ENCODE results near the gene ZNF474.

ZNF474 gene

GRCh38 chr5:122183098-122183787 is 53.9 kb downstream of the ZNF474 start:
- DNase-seq, result no peak

GRCh38 chr5:122183788-122184170 is 54.4 kb downstream of the ZNF474 start:
- DNase-seq, result no peak

GRCh38 chr5:122184676-122185255 is 55.4 kb downstream of the ZNF474 start:
- DNase-seq, result no peak

- DNase-seq, result no peak
These were observed 58.1 kb downstream of the ZNF474 start for GRCh38 chr5:122187426-122187825.

GRCh38 chr5:122190156-122190555 is 60.8 kb downstream of the ZNF474 start:
- DNase-seq, result no peak

GRCh38 chr5:122192497-122193496 is 63.5 kb downstream of the ZNF474 start:
- no peak for DNase-seq

GRCh38 chr5:122195802-122196394 is 66.6 kb downstream of the ZNF474 start:
- DNase-seq, result no peak

GRCh38 chr5:122199146-122199545 is 69.8 kb downstream of the ZNF474 start:
- DNase-seq, result no peak

GRCh38 chr5:122200450-122200849 is 71.1 kb downstream of the ZNF474 start:
- DNase-seq, result no peak

GRCh38 chr5:122200865-122201264 is 71.5 kb downstream of the ZNF474 start:
- no peak for DNase-seq

- no peak for DNase-seq
These were observed 72.0 kb downstream of the ZNF474 start for GRCh38 chr5:122201365-122201764.

GRCh38 chr5:122202952-122203351 is 73.6 kb downstream of the ZNF474 start:
- no peak for DNase-seq
